Mucosa of descending colon (tissue), 3 donors: ENCODE results near the gene LYG2. TPM values are rescaled to one million over a fixed set of nuclear protein-coding genes. Genes with fewer than 3 reads are reported as not detected.
"Not testable (repeated sequence)": the region's sequence is repeated elsewhere in the genome, so short reads cannot be mapped to it uniquely, and the experiment has no call there.

ENCODE experiments used
- ATAC-seq: fragments of 200-7000 bp; cut with Tn5 transposase; one replicate; pipeline ENCODE4 v1.9.1; 2020; ENCODE audit warnings: mild to moderate bottlenecking, moderate library complexity
- DNase-seq, 3 donors: peaks; one replicate each; pipeline ENCODE4 v3.0.0-alpha.2; 2020
- H3K36me3 ChIP-seq: fragments of 200-600 bp; one replicate; pipeline ENCODE4 v1.8.0; 2021; ENCODE audit warnings: low read depth, mild to moderate bottlenecking
- H3K4me1 ChIP-seq: fragments of 200-600 bp; one replicate; pipeline ENCODE4 v1.8.0; 2021; ENCODE audit warnings: low read depth, mild to moderate bottlenecking
- H3K4me3 ChIP-seq: fragments of 200-600 bp; one replicate; pipeline ENCODE4 v1.8.0; 2021; ENCODE audit warnings: mild to moderate bottlenecking
- H3K9me3 ChIP-seq: fragments of 200-600 bp; one replicate; pipeline ENCODE4 v1.8.0; 2021; ENCODE audit warnings: mild to moderate bottlenecking
- intact Hi-C, 2 donors: fragments of 100-400 bp; cut with DNase I in 1 of 2; cut with micrococcal nuclease in 1 of 2; formaldehyde crosslinking; loops; one replicate each; pipeline versions ENCODE4 v1.11.0 to v1.11.1; 2022; cut with DNase I, micrococcal nuclease
- total RNA-seq, 3 donors: library from RNA; stranded (reverse); fragmentation: NEBNext Ultra II Directional in 2 of 3; extraction: Animal tissue kit (Norgen Biotek cat#: 25700) in 2 of 3; gene quantifications; one replicate each; pipeline versions ENCODE4 v1.2.1 to v1.2.4, GENCODE V29; 2021 to 2023
- TF ChIP-seq, protein P1 (sequence below): fragments of 200-600 bp; IDR thresholded peaks from one replicate; pipeline ENCODE4 v1.8.0; 2022; ENCODE audit warnings: antibody characterized with exemption, mild to moderate bottlenecking
- donor health status: DM: no; HTN: no; CAD: no; lungs with moderate emphysema.
- donor health status: DM: no; HTN: no; CAD: no.
- donor health status: DM: no; HTN: yes; CAD: no.

Gene LYG2
- total RNA-seq, 3 donors from 2014 or later = not detected

DNA sequence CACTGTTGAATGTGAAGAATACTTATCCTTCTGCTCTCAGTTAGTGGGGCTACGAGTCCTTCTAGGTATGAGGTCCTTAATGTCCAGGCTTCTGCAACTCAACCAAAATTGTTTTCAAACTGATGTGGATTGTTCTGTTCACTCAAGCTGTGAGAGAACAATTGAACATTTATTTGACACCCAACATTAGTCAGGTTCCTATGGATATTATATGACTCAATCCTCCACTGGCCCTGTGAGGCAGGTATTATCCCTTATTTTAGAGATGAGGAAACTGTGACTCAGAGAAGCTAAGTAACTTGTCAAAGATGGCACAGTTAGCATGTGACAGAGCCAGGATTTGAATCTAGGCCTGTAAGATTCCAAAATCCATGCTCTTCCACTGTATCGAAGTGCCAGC, 1.2 kb upstream of the LYG2 start:
- no peak for DNase-seq
- H3K4me1 ChIP-seq = no peaks in the 10 kb centered on the region
- ATAC-seq = no peak
- no peaks in the 10 kb centered on the region for H3K36me3 ChIP-seq
- TF ChIP-seq, protein P1, sequence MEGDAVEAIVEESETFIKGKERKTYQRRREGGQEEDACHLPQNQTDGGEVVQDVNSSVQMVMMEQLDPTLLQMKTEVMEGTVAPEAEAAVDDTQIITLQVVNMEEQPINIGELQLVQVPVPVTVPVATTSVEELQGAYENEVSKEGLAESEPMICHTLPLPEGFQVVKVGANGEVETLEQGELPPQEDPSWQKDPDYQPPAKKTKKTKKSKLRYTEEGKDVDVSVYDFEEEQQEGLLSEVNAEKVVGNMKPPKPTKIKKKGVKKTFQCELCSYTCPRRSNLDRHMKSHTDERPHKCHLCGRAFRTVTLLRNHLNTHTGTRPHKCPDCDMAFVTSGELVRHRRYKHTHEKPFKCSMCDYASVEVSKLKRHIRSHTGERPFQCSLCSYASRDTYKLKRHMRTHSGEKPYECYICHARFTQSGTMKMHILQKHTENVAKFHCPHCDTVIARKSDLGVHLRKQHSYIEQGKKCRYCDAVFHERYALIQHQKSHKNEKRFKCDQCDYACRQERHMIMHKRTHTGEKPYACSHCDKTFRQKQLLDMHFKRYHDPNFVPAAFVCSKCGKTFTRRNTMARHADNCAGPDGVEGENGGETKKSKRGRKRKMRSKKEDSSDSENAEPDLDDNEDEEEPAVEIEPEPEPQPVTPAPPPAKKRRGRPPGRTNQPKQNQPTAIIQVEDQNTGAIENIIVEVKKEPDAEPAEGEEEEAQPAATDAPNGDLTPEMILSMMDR = no peak
- intact Hi-C loops = no loop called here
- no peaks in the 10 kb centered on the region for H3K9me3 ChIP-seq
- no peak overlapping the region for H3K4me3 ChIP-seq

DNA sequence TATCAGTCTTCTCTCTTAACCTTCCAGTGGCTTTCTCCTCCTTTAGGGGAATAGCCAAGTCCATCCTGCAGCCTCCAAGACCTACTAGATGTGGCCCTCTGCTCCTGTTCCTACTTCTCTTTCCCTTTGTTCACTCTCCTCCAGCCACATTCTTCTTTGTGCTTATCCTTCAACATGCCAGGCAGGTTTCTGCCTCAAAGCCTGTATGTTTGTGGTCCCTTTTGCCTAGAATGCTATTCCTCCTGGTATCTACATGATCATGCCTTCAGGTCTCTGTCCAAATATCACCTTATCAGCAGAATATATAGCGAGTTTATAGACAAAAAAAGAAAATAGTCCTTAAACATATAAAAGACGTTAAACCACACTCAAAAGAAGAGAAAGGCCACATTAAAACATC, 5.5 kb downstream of the LYG2 start:
- no peaks in the 10 kb centered on the region for H3K4me1 ChIP-seq
- H3K36me3 ChIP-seq = no peaks in the 10 kb centered on the region
- no peaks in the 10 kb centered on the region for H3K9me3 ChIP-seq
- intact Hi-C loops = no loop called here
- TF ChIP-seq, protein P1 = no peak
- no peak for ATAC-seq
- H3K4me3 ChIP-seq = no peak overlapping the region
- no peak for DNase-seq

DNA sequence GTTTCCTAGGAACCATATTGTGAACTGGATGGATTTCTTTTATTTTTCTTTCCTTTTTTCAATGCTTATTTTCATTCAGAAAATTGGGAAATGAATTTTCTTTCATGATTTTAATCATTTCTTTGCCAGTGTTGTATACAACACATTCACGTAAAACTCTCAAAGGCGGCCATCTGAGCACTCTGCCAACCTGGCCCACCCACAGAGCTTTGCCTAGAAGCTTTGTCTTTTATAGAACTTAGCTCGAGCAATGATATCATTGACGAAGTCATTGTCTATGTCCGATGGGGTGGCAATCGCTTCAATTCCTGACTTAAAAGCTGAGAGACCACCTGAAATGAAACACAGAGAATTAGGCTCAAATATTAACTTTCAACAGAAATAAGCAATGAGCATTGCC, 13.3 kb downstream of the LYG2 start:
- Histone ChIP-seq H3K4me1 (no peaks in the 10 kb centered on the region), H3K9me3 (no peaks in the 10 kb centered on the region), H3K36me3 (no peaks in the 10 kb centered on the region), H3K4me3 (no peak overlapping the region)
- DNase-seq = no peak
- no peak for ATAC-seq
- TF ChIP-seq, protein P1 = no peak
- intact Hi-C loops = no loop called here

DNA sequence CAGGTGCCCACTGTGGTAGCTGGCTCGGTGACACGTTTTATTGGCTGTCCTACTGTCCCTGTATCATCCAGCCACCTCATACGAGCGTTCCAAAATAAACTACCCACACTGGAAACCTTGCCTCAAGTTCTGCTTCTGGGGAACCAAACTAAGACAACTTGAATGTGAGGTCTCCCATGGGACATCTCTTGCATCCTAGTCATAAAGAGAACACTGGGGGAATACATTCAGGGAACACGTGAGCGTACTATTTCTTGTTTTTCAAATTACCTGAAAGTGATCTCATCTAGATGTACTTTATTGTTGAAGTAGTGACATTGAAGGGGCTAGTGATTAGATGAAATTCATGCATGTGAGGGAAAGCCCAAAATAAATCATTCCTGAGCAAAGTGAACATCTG, 15.0 kb downstream of the LYG2 start:
- Histone ChIP-seq H3K4me3 (no peak overlapping the region), H3K9me3 (no peaks in the 10 kb centered on the region), H3K36me3 (no peaks in the 10 kb centered on the region), H3K4me1 (no peaks in the 10 kb centered on the region)
- no peak for DNase-seq
- intact Hi-C loops = no loop called here
- TF ChIP-seq, protein P1 = no peak
- ATAC-seq = no peak

DNA sequence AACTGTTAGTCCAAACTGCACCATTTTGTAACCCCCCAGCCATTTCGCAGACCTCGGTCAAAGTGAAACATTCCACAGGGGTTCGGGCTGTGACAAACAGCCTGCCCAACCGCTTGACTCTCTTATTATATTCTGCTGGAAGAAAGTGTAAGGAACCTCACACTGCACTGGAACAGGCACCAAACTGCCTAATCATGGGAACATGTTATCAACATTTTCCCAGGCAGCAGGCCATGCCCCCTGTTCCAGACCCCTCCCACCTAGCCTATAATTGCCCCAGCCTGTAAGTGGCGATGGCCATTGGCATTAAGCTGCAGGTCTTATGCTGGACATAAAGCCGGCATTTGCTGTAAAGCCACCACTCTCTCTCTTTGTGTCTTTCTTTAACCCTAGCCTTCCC, 16.9 kb downstream of the LYG2 start:
- intact Hi-C loops = no loop called here
- H3K36me3 ChIP-seq = no peaks in the 10 kb centered on the region
- DNase-seq (no peak), ATAC-seq (no peak)
- no peaks in the 10 kb centered on the region for H3K9me3 ChIP-seq
- H3K4me3 ChIP-seq = no peak overlapping the region
- TF ChIP-seq, protein P1 = no peak
- no peaks in the 10 kb centered on the region for H3K4me1 ChIP-seq

DNA sequence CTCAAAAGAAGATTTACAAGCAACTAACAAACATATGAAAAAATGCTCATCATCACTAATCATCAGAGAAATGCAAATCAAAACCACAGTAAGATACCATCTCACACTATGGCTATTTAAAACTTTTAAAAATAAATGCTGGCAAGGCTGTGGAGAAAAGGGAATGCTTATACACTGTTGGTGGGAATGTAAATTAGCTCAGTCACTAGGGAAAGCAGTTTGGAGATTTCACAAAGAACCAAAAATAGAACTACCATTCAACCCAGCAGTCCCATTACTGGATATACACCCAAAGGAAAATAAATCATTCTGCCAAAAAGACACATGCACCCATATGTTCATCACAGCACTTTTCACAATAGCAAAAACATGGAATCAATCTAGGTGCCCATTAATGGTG, 22.3 kb downstream of the LYG2 start:
- ATAC-seq, H3K4me1 ChIP-seq, H3K4me3 ChIP-seq, intact Hi-C loops, H3K36me3 ChIP-seq, DNase-seq, H3K9me3 ChIP-seq: not testable (repeated sequence)
